PC-9 (cell line): ENCODE data around the gene APOBEC3C. TPM values are rescaled to one million over a fixed set of nuclear protein-coding genes. Genes with fewer than 3 reads are reported as not detected.
"Not testable (repeated sequence)": the region's sequence is repeated elsewhere in the genome, so short reads cannot be mapped to it uniquely, and the experiment has no call there.

Experiments used
- BruUV-seq: library from RNA; stranded (reverse); fragments of 400-500 nt; replicated peaks from 2 replicates; lab custom pipeline; 2021; lab: Mats Ljungman, UMichigan
- CTCF ChIA-PET: fragments of 300-600 bp; sonication (Branson Sonifier 250); formaldehyde crosslinking; loops from one replicate; lab custom pipeline; 2022; ENCODE audit warnings: antibody characterized with exemption; lab: Charles Lee
- POLR2A ChIA-PET: fragments of 300-600 bp; sonication (Branson Sonifier 250); formaldehyde crosslinking; loops from one replicate; lab custom pipeline; 2022; ENCODE audit warnings: antibody characterized with exemption; ENCODE audit not compliant: unreplicated experiment; lab: Charles Lee
- DNase-seq, 2 experiments: peaks; one replicate each; pipeline versions ENCODE4 v3.0.0 to v3.0.0-alpha.2; 2015 to 2022; ENCODE audit warnings: mixed read lengths in 1 of 2
- H2AFZ ChIP-seq: fragments of 200-600 bp; sonication (generic); 2 replicates; pipeline ENCODE4 v1.8.1; 2017; ENCODE audit warnings: antibody characterized with exemption
- H3F3A ChIP-seq: fragments of 200-600 bp; sonication (generic); 2 replicates; pipeline ENCODE4 v1.8.1; 2017; ENCODE audit warnings: antibody characterized with exemption, mild to moderate bottlenecking, low read depth; ENCODE audit not compliant: insufficient read depth
- H3K27ac ChIP-seq: fragments of 200-600 bp; sonication (generic); 2 replicates; pipeline ENCODE4 v1.6.1; 2016; ENCODE audit warnings: mixed run types
- H3K27me3 ChIP-seq: fragments of 200-600 bp; sonication (generic); 2 replicates; pipeline ENCODE4 v1.6.1; 2016; ENCODE audit warnings: low read depth, mixed run types; ENCODE audit not compliant: insufficient read depth
- H3K36me3 ChIP-seq: fragments of 200-600 bp; sonication (generic); 2 replicates; pipeline ENCODE4 v1.6.1; 2016; ENCODE audit warnings: low read depth, mixed run types
- H3K4me1 ChIP-seq: fragments of 200-600 bp; sonication (generic); replicated peaks from 2 replicates; pipeline ENCODE4 v1.6.1; 2016; ENCODE audit warnings: mixed run types; ENCODE audit not compliant: insufficient read depth
- H3K4me2 ChIP-seq: fragments of 200-600 bp; sonication (generic); 2 replicates; pipeline ENCODE4 v1.6.1; 2017; ENCODE audit warnings: mixed run types
- H3K4me3 ChIP-seq: fragments of 200-600 bp; sonication (generic); 2 replicates; pipeline ENCODE4 v1.6.1; 2016; ENCODE audit warnings: mixed run types
- H3K79me2 ChIP-seq: fragments of 200-600 bp; sonication (generic); 2 replicates; pipeline ENCODE4 v1.6.1; 2017; ENCODE audit warnings: low read depth, mixed run types
- H3K9me2 ChIP-seq: fragments of 200-600 bp; sonication (generic); 2 replicates; pipeline ENCODE4 v1.8.1; 2017; ENCODE audit warnings: mild to moderate bottlenecking; ENCODE audit not compliant: insufficient read depth
- H3K9me3 ChIP-seq: fragments of 200-600 bp; sonication (generic); 2 replicates; pipeline ENCODE4 v1.8.1; 2016; ENCODE audit warnings: low read depth; ENCODE audit not compliant: insufficient read depth
- H4K20me1 ChIP-seq: fragments of 200-600 bp; sonication (generic); 2 replicates; pipeline ENCODE4 v1.8.1; 2017; ENCODE audit not compliant: insufficient read depth
- EZH2 ChIP-seq: fragments of 200-600 bp; sonication (generic); IDR thresholded peaks from 2 replicates; pipeline ENCODE4 v1.8.0; 2017; ENCODE audit warnings: antibody characterized with exemption, low read depth
- intact Hi-C: fragments of 100-400 bp; cut with micrococcal nuclease; formaldehyde crosslinking; loops from one replicate; pipeline ENCODE4 v1.10.0; 2022; ENCODE audit not compliant: unreplicated experiment
- total RNA-seq: library from RNA; stranded (reverse); gene quantifications from 2 replicates; pipeline ENCODE4 v1.2.3, GENCODE V29; 2021
- TF ChIP-seq, protein P1 (sequence below): fragments of 200-600 bp; sonication (generic); conservative IDR thresholded peaks from 2 replicates; pipeline ENCODE4 v1.6.1; 2017; ENCODE audit warnings: mixed run types, antibody characterized with exemption, mild to moderate bottlenecking, moderate library complexity

APOBEC3C gene
- total RNA-seq, 1 experiment from 2014 or later, result 64.6 TPM

DNA sequence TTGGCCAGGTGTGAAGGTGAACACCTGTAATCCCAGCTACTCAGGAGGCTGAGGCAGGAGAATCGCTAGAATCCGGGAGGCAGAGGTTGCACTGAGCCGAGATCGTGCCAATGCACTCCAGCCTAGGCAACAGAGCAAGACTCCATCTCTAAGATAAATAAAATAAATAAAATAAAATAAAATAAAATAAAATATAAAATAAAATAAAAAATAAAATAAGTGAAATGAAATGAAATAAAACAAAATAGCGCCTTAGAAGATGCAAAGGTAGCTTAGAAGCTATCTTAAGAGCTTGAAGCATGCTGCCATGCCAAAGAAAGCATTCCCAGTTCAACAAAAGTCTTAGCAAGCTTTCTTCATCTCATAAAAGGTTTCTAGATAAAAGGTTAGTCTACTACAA lies 6.9 kb upstream of the APOBEC3C start:
- Histone ChIP-seq H3K27ac (no peak overlapping the region), H2AFZ (no peak overlapping the region), H3K9me3 (no peaks in the 10 kb centered on the region), H3K4me1 (peaks cover 11% of the 10 kb centered on the region), H3K36me3 (no peaks in the 10 kb centered on the region), H3K79me2 (no peaks in the 10 kb centered on the region), H4K20me1 (no peaks in the 10 kb centered on the region), H3K9me2 (no peaks in the 10 kb centered on the region), H3K4me2 (no peak overlapping the region), H3K27me3 (no peaks in the 10 kb centered on the region), H3F3A (peaks cover 28% of the 10 kb centered on the region; the same call in 1 of the 2 replicates), H3K4me3 (no peak overlapping the region)
- DNase-seq, result no peak
- POLR2A ChIA-PET, result no interaction called here
- intact Hi-C loops, result no loop called here
- CTCF ChIA-PET, result interaction anchor here (0.6 kb wide), 2 partner anchors 95 to 104 kb away, joined by 3 to 6 read pairs; no protein-coding TSS in a partner anchor
- TF ChIP-seq, protein P1, sequence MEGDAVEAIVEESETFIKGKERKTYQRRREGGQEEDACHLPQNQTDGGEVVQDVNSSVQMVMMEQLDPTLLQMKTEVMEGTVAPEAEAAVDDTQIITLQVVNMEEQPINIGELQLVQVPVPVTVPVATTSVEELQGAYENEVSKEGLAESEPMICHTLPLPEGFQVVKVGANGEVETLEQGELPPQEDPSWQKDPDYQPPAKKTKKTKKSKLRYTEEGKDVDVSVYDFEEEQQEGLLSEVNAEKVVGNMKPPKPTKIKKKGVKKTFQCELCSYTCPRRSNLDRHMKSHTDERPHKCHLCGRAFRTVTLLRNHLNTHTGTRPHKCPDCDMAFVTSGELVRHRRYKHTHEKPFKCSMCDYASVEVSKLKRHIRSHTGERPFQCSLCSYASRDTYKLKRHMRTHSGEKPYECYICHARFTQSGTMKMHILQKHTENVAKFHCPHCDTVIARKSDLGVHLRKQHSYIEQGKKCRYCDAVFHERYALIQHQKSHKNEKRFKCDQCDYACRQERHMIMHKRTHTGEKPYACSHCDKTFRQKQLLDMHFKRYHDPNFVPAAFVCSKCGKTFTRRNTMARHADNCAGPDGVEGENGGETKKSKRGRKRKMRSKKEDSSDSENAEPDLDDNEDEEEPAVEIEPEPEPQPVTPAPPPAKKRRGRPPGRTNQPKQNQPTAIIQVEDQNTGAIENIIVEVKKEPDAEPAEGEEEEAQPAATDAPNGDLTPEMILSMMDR, result no peak
- no peak for TF ChIP-seq EZH2
- BruUV-seq, result no TSS peak

DNA sequence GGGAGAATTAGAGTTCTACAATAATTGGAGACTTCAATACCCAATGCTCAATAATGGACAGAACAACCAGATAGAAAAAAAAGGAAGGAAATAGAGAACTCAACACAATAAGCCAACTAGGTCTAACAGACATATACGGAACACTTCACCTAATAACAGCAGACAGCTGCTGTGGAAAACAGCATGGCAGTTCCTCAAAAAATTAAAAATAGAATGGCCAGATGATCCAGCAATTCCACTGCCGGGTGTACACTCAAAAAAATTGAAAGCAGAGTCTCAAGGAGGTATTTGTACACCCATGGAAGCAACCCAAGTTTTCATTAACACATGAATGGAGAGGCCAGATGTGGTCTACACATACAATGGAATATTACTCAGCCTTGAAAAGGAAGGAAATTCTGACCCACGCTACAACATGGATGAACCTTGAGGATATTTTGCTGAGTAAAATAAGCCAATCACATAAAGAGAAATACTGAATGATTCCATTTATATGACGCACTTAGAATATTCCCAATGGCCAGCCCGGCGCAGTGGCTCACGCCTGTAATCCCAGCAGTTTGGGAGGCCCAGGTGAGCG lies 5.7 kb upstream of the APOBEC3C start:
- H3K4me1 ChIP-seq, intact Hi-C loops, DNase-seq, H3K79me2 ChIP-seq, H3K4me2 ChIP-seq, POLR2A ChIA-PET, H3K9me2 ChIP-seq, H4K20me1 ChIP-seq, H2AFZ ChIP-seq, H3K4me3 ChIP-seq, H3K27me3 ChIP-seq, H3K9me3 ChIP-seq, BruUV-seq, H3K36me3 ChIP-seq, H3K27ac ChIP-seq: not testable (repeated sequence)
- peaks cover 20% of the 10 kb centered on the region; the same call in 1 of the 2 replicates for H3F3A ChIP-seq
- CTCF ChIA-PET, result interaction anchor here (0.7 kb wide), 1 partner anchor 148 kb away, joined by 3 read pairs; no protein-coding TSS in a partner anchor

DNA sequence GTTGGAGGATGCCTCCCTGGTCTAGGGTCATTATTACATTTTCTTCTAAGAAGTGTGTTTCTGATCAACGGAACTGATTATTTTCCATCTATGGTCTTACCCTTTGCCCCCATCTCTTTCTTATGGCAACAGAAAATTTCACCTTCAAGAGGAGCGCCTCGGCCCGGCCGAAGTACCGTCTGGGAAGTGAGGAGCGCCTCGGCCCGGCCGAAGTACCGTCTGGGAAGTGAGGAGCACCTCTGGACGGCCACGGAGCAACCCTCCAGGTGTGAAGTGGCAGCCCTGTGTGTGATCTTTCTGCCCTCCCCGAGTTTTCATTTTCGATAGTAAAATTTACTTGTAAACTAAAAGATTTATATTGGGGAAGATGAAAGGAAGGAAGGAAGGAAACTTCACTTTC lies 3.1 kb upstream of the APOBEC3C start:
- H3K4me1 ChIP-seq, result peaks cover 18% of the 10 kb centered on the region
- ChIA-PET CTCF (no interaction called here), POLR2A (no interaction called here)
- no peak for TF ChIP-seq EZH2
- TF ChIP-seq, protein P1, result no peak
- H3K9me2 ChIP-seq, result no peaks in the 10 kb centered on the region
- DNase-seq, result no peak
- H3K9me3 ChIP-seq, result no peaks in the 10 kb centered on the region
- peaks cover 16% of the 10 kb centered on the region for H3K79me2 ChIP-seq
- no peaks in the 10 kb centered on the region for H3K27me3 ChIP-seq
- H4K20me1 ChIP-seq, result no peaks in the 10 kb centered on the region
- H3K4me3 ChIP-seq, result no peak overlapping the region
- intact Hi-C loops, result loop anchor here (5.0 kb wide), 1 partner anchor 36 kb away; no protein-coding TSS in a partner anchor
- H3F3A ChIP-seq, result peaks cover 11% of the 10 kb centered on the region; the same call in 1 of the 2 replicates
- H2AFZ ChIP-seq, result no peak overlapping the region
- no peaks in the 10 kb centered on the region for H3K36me3 ChIP-seq
- no peak overlapping the region for H3K27ac ChIP-seq
- H3K4me2 ChIP-seq, result no peak overlapping the region
- BruUV-seq, result no TSS peak
